K562 (cell line): ENCODE results near the gene CATSPER1. TPM values are rescaled to one million over a fixed set of nuclear protein-coding genes. Genes with fewer than 3 reads are reported as not detected.

Experiments
- ARHGAP35 ChIP-seq: fragments of 450-650 bp; IDR thresholded peaks from 2 replicates; pipeline ENCODE4 v1.6.1; 2018; ENCODE audit not compliant: partially characterized antibody
- CBX3 ChIP-seq, 2 experiments: IDR thresholded peaks; 1 replicate in 1 of 2; 2 replicates in 1 of 2; pipeline ENCODE4 v1.6.1; 2012; ENCODE audit warnings: inconsistent platforms in 2 of 2, low read length in 2 of 2, borderline replicate concordance in 1 of 2, control low read depth in 1 of 2
- GTF2A2 ChIP-seq: IDR thresholded peaks from 2 replicates; pipeline ENCODE4 v1.6.1; 2016; ENCODE audit warnings: mild to moderate bottlenecking, missing genetic modification characterization, missing compliant biosample characterization
- HNRNPH1 ChIP-seq: fragments of 200-400 bp; formaldehyde crosslinking; optimal IDR thresholded peaks from 2 replicates; pipeline ENCODE3; 2017; ENCODE audit warnings: low read depth, mild to moderate bottlenecking, low read length, moderate library complexity
- JUN ChIP-seq, 2 experiments: sonication (generic) in 1 of 2; formaldehyde crosslinking in 1 of 2; IDR thresholded peaks; 2 replicates each; pipeline versions ENCODE4 v1.6.1 to v1.8.0; 2012 to 2022; ENCODE audit warnings: borderline replicate concordance in 2 of 2, mild to moderate bottlenecking in 2 of 2, improper control_type of control experiment in 1 of 2, low read depth in 1 of 2, low read length in 1 of 2, missing genetic modification reagents in 1 of 2
- MAFF ChIP-seq: IDR thresholded peaks from 2 replicates; pipeline ENCODE4 v1.6.1; 2012; ENCODE audit warnings: low read length, improper control_type of control experiment
- NCOA1 ChIP-seq: fragments of 450-650 bp; IDR thresholded peaks from 2 replicates; pipeline ENCODE4 v1.6.1; 2016; ENCODE audit warnings: low read depth
- NCOA6 ChIP-seq: fragments of 450-650 bp; IDR thresholded peaks from 2 replicates; pipeline ENCODE4 v1.6.1; 2017; ENCODE audit warnings: mild to moderate bottlenecking
- TCF7L2 ChIP-seq: fragments of 150-350 bp; IDR thresholded peaks from 2 replicates; pipeline ENCODE4 v1.6.1; 2016; ENCODE audit warnings: low read depth, mild to moderate bottlenecking, low read length, moderate library complexity
- UBTF ChIP-seq, 2 experiments: IDR thresholded peaks; 2 replicates each; pipeline ENCODE4 v1.6.1; 2012; ENCODE audit warnings: improper control_type of control experiment in 2 of 2, low read depth in 2 of 2, low read length in 2 of 2, borderline replicate concordance in 1 of 2
- ZNF263 ChIP-seq: sonication (generic); formaldehyde crosslinking; IDR thresholded peaks from 2 replicates; pipeline ENCODE4 v1.8.0; 2022; ENCODE audit warnings: mild to moderate bottlenecking, missing genetic modification reagents, borderline replicate concordance
- ZNF407 ChIP-seq: fragments of 450-650 bp; IDR thresholded peaks from 2 replicates; pipeline ENCODE4 v1.6.1; 2016; ENCODE audit warnings: low read depth
- ZNF511 ChIP-seq: sonication (generic); formaldehyde crosslinking; IDR thresholded peaks from 2 replicates; pipeline ENCODE4 v1.8.0; 2022; ENCODE audit warnings: mild to moderate bottlenecking, missing genetic modification reagents
- polyA plus RNA-seq, 8 experiments: library from polyadenylated mRNA; depleted of rRNA in 4 of 8; stranded (reverse) in 5 of 8; unstranded in 3 of 8; fragments of >200 nt; fragmentation: Nextera tagmentation in 2 of 8; fragmentation: Illumina TruSeq in 1 of 8; extraction: Ambion mirVana in 2 of 8; extraction: Trizol in 1 of 8; gene quantifications; 2 replicates each; pipeline versions ENCODE4 v1.2.1 to v1.2.3, GENCODE V29; 2011 to 2014; ENCODE audit warnings: inconsistent platforms in 1 of 8, missing spikeins in 1 of 8
- total RNA-seq, 7 experiments: library from RNA; depleted of rRNA in 6 of 7; stranded (reverse); fragments of >200 nt in 6 of 7; fragmentation: Illumina TruSeq in 2 of 7; extraction: Trizol in 2 of 7; gene quantifications; 2 replicates each; pipeline versions ENCODE4 v1.2.1 to v1.2.3, GENCODE V29; 2011 to 2021; ENCODE audit warnings: low replicate concordance in 1 of 7

Gene CATSPER1
- total and polyA plus RNA-seq, 9 of the 15 experiments (the other 6 are each of a cell fraction or from before 2014, with no cell fraction given), result 0.21 to 3.3 (median 0.76) TPM

- TF ChIP-seq ZNF407 (0 out of 2 replicates have a peak, but pooled peaks have one; percentile 51), ZNF511 (CRISPR knock-in tag) (no peak; the same call in 1 of the 2 replicates), CBX3 (IDR thresholded peaks at IDR 0.05; ENCODE audit: borderline replicate concordance in 1 of 2, low read length in 2 of 2) (peak in 1 of 2 experiments; percentile 98; a peak in 2 of 3 replicates), TCF7L2 (no peak), NCOA1 (peak; percentile 99), HNRNPH1 (no peak), GTF2A2 (tag) (peak; percentile 76), NCOA6 (peak; percentile 83; the same call in 1 of the 2 replicates), ARHGAP35 (no peak), MAFF (no peak), UBTF (IDR thresholded peaks at IDR 0.05; ENCODE audit: borderline replicate concordance in 1 of 2, low read depth in 2 of 2, low read length in 2 of 2) (peak; percentile 83 to 95; a peak in 2 of 4 replicates), JUN (IDR thresholded peaks at IDR 0.05; ENCODE audit: borderline replicate concordance, low read depth, low read length) (0 out of 2 replicates have a peak, but pooled peaks have one; percentile 58), JUN (CRISPR knock-in tag; IDR thresholded peaks at IDR 0.05; ENCODE audit: borderline replicate concordance) (no peak; the same call in 1 of the 2 replicates), ZNF263 (CRISPR knock-in tag) (peak; percentile 62; the same call in 1 of the 2 replicates)
Measured at GRCh38 chr11:66001942-66002647, 24.2 kb downstream of the CATSPER1 start, which contains the start of the genes BANF1 and EIF1AD (continued).
